AG04450 (cell line): Measurements from ENCODE around the gene VWA3A. TPM values are rescaled to one million over a fixed set of nuclear protein-coding genes. Genes with fewer than 3 reads are reported as not detected.

Source experiments
- CTCF ChIA-PET: fragments of 300-600, 350-600 bp; formaldehyde crosslinking; extraction: SDS; loops from one replicate; lab custom pipeline; 2022; ENCODE audit warnings: antibody characterized with exemption, inconsistent platforms; lab: Charles Lee
- POLR2A ChIA-PET: fragments of 350-600 bp; formaldehyde crosslinking; extraction: SDS; loops from one replicate; lab custom pipeline; 2021; ENCODE audit warnings: antibody characterized with exemption, inconsistent platforms; lab: Yijun Ruan, JAX
- DNase-seq: peaks from one replicate; pipeline ENCODE4 v3.0.0-alpha.2; 2011; ENCODE audit warnings: low read depth, low spot score
- H3K27ac ChIP-seq: one replicate; pipeline ENCODE4 v1.5.1; 2012; ENCODE audit warnings: low read depth, low read length, control low read depth
- H3K27me3 ChIP-seq: one replicate; pipeline ENCODE4 v1.6.0; 2012; ENCODE audit warnings: low read length; ENCODE audit not compliant: control insufficient read depth, insufficient read depth
- H3K4me3 ChIP-seq: 2 replicates; pipeline ENCODE4 v1.5.1; 2011; ENCODE audit warnings: mild to moderate bottlenecking, low read depth, low read length, control low read depth
- H3K9me3 ChIP-seq: 2 replicates; pipeline ENCODE4 v1.5.1; 2012; ENCODE audit warnings: low read length; ENCODE audit not compliant: control insufficient read depth, insufficient read depth
- CTCF ChIP-seq: IDR thresholded peaks from 2 replicates; pipeline ENCODE4 v1.5.1; 2011; ENCODE audit warnings: low read depth, low read length, control low read depth, inconsistent platforms
- polyA plus RNA-seq: library from polyadenylated mRNA; depleted of rRNA; stranded (reverse); fragments of >200 nt; gene quantifications from 2 replicates; pipeline ENCODE4 v1.2.3, GENCODE V29; 2011

The VWA3A gene
- polyA plus RNA-seq, 1 experiment: not detected

GRCh38 chr16:22191532-22192260 lies 99.4 kb downstream of the VWA3A start:
- DNase-seq: no peak
- H3K27me3 ChIP-seq: no peaks in the 10 kb centered on the region
- ChIA-PET POLR2A (interaction anchor here (0.7 to 2.4 kb wide), 5 partner anchors 8 to 184 kb away, joined by 3 to 10 read pairs (median 5); partner anchors contain the start of genes EEF2K and MOSMO), CTCF (interaction anchor here (0.7 to 2.1 kb wide), 9 partner anchors 14 to 192 kb away, joined by 3 to 14 read pairs (median 4); partner anchors contain the start of genes EEF2K and POLR3E)
- H3K9me3 ChIP-seq: no peaks in the 10 kb centered on the region
- H3K27ac ChIP-seq: peak overlapping the region; percentile 98
- no peak for TF ChIP-seq CTCF
- H3K4me3 ChIP-seq: peak overlapping the region; percentile 70

GRCh38 chr16:22192261-22193062 lies 100.1 kb downstream of the VWA3A start:
- peak overlapping the region; percentile 98 for H3K27ac ChIP-seq

GRCh38 chr16:22193063-22193411 lies 100.7 kb downstream of the VWA3A start:
- DNase-seq: no peak
- no peak overlapping the region for H3K4me3 ChIP-seq
- TF ChIP-seq CTCF: no peak
- no peaks in the 10 kb centered on the region for H3K27me3 ChIP-seq
- CTCF ChIA-PET: interaction anchor here (1.9 to 3.7 kb wide), 4 partner anchors 104 to 115 kb away, joined by 6 to 35 read pairs (median 13); partner anchors contain the start of gene POLR3E
- POLR2A ChIA-PET: no interaction called here
- no peaks in the 10 kb centered on the region for H3K9me3 ChIP-seq
- H3K27ac ChIP-seq: peak overlapping the region; percentile 98

More at GRCh38 chr16:22192261-22193062, 100.1 kb downstream of the VWA3A start:
- no peaks in the 10 kb centered on the region for H3K9me3 ChIP-seq
- TF ChIP-seq CTCF: no peak
- peak; percentile 77 for DNase-seq
- H3K27me3 ChIP-seq: no peaks in the 10 kb centered on the region
- peak overlapping the region; percentile 70 for H3K4me3 ChIP-seq
- POLR2A ChIA-PET: interaction anchor here (1.8 to 2.4 kb wide), 2 partner anchors 14 to 185 kb away, joined by 6 to 10 read pairs; partner anchors contain the start of genes EEF2K and MOSMO
- CTCF ChIA-PET: interaction anchor here (1.0 to 2.1 kb wide), 5 partner anchors 104 to 191 kb away, joined by 3 to 14 read pairs (median 6); partner anchors contain the start of gene POLR3E

- Histone ChIP-seq H3K4me3 (no peak overlapping the region), H3K27me3 (no peaks in the 10 kb centered on the region), H3K9me3 (no peaks in the 10 kb centered on the region), H3K27ac (no peak overlapping the region)
- ChIA-PET CTCF (interaction anchor here (1.0 to 3.7 kb wide), 2 partner anchors 105 to 117 kb away, joined by 4 to 35 read pairs; no protein-coding TSS in a partner anchor), POLR2A (interaction anchor here (1.0 kb wide), 1 partner anchor 11 kb away, joined by 4 read pairs; the partner anchor contains the start of gene EEF2K)
- no peak for DNase-seq
- no peak for TF ChIP-seq CTCF
Measured at GRCh38 chr16:22194707-22195444, 102.5 kb downstream of the VWA3A start.
